ENCODE measurements around the gene KRTAP16-1.

DNA sequence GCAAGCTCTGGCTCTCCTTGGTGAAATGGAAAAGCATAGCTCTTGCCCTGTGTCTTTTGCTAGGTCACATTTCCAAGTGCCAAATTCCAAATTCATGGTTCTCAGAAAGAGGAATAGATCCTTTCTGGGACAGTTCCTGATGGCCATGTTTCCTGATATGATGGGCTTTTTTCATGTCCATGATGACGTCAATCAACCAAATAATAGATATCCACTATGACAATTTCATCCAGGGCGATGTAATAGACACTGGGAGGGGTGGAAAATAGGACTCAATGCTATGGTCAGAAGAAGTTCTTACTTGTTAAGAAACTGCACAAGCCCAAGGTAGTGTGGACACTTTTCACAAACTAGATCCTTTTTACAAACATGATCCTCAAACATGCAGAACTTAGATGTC is 42.1 kb upstream of the KRTAP16-1 start:
- TF ChIP-seq, protein P1, sequence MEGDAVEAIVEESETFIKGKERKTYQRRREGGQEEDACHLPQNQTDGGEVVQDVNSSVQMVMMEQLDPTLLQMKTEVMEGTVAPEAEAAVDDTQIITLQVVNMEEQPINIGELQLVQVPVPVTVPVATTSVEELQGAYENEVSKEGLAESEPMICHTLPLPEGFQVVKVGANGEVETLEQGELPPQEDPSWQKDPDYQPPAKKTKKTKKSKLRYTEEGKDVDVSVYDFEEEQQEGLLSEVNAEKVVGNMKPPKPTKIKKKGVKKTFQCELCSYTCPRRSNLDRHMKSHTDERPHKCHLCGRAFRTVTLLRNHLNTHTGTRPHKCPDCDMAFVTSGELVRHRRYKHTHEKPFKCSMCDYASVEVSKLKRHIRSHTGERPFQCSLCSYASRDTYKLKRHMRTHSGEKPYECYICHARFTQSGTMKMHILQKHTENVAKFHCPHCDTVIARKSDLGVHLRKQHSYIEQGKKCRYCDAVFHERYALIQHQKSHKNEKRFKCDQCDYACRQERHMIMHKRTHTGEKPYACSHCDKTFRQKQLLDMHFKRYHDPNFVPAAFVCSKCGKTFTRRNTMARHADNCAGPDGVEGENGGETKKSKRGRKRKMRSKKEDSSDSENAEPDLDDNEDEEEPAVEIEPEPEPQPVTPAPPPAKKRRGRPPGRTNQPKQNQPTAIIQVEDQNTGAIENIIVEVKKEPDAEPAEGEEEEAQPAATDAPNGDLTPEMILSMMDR (IDR thresholded peaks at IDR 0.05), result no peak
- no peak for TF ChIP-seq POLR2A (IDR thresholded peaks at IDR 0.05)
